HepG2 (cell line): Measurements from ENCODE around the gene ALDH3B1. TPM values are rescaled to one million over a fixed set of nuclear protein-coding genes. Genes with fewer than 3 reads are reported as not detected.
A peak's percentile ranks its signal among the peaks of the same experiment; 100 is the strongest.

Source experiments
- ATM ChIP-seq: fragments of 450-650 bp; IDR thresholded peaks from 2 replicates; pipeline ENCODE4 v1.7.1; 2017; ENCODE audit warnings: mild to moderate bottlenecking, borderline replicate concordance
- FIP1L1 ChIP-seq: fragments of 200-400 bp; formaldehyde crosslinking; IDR thresholded peaks from 2 replicates; pipeline ENCODE4 v1.6.1; 2018; ENCODE audit warnings: low read depth, mild to moderate bottlenecking, low read length, moderate library complexity, borderline replicate concordance; ENCODE audit not compliant: insufficient read depth
- HOXA5 ChIP-seq: sonication (generic); formaldehyde crosslinking; IDR thresholded peaks from 2 replicates; pipeline ENCODE4 v1.4.0; 2020; ENCODE audit warnings: missing genetic modification reagents
- KDM2A ChIP-seq: sonication (generic); formaldehyde crosslinking; IDR thresholded peaks from 2 replicates; pipeline ENCODE4 v1.4.0; 2020; ENCODE audit warnings: low read depth, missing genetic modification reagents, borderline replicate concordance
- MAZ ChIP-seq, 2 experiments: sonication (generic) in 1 of 2; formaldehyde crosslinking in 1 of 2; IDR thresholded peaks; 2 replicates each; pipeline versions ENCODE4 v1.5.0 to v1.6.1; 2012 to 2020; ENCODE audit warnings: low read depth in 2 of 2, mild to moderate bottlenecking in 2 of 2, borderline replicate concordance in 1 of 2, improper control_type of control experiment in 1 of 2, low read length in 1 of 2, missing genetic modification reagents in 1 of 2, moderate library complexity in 1 of 2
- NFYB ChIP-seq: sonication (generic); formaldehyde crosslinking; IDR thresholded peaks from 2 replicates; pipeline ENCODE4 v1.4.0; 2020; ENCODE audit warnings: missing genetic modification reagents
- SAP130 ChIP-seq: IDR thresholded peaks from 2 replicates; pipeline ENCODE4 v1.6.1; 2016; ENCODE audit warnings: low read depth
- ZFP36L1 ChIP-seq: sonication (generic); formaldehyde crosslinking; IDR thresholded peaks from 2 replicates; pipeline ENCODE4 v1.8.0; 2022; ENCODE audit warnings: mild to moderate bottlenecking, missing genetic modification reagents, moderate library complexity
- ZMYM4 ChIP-seq: sonication (generic); formaldehyde crosslinking; IDR thresholded peaks from 2 replicates; pipeline ENCODE4 v1.8.1; 2023; ENCODE audit warnings: mild to moderate bottlenecking, missing genetic modification reagents
- ZNF24 ChIP-seq: fragments of 450-650 bp; IDR thresholded peaks from 2 replicates; pipeline ENCODE4 v1.6.1; 2017; ENCODE audit warnings: antibody characterized with exemption, mild to moderate bottlenecking
- ZNF350 ChIP-seq: sonication (generic); formaldehyde crosslinking; IDR thresholded peaks from 2 replicates; pipeline ENCODE4 v1.4.0; 2020; ENCODE audit warnings: mild to moderate bottlenecking, low read depth, missing genetic modification reagents, borderline replicate concordance
- ZNF720 ChIP-seq: sonication (generic); formaldehyde crosslinking; IDR thresholded peaks from 2 replicates; pipeline ENCODE4 v1.4.0; 2020; ENCODE audit warnings: missing genetic modification reagents
- ZSCAN30 ChIP-seq: sonication (generic); formaldehyde crosslinking; IDR thresholded peaks from 2 replicates; pipeline ENCODE4 v1.5.0; 2020; ENCODE audit warnings: mild to moderate bottlenecking, missing genetic modification reagents
- polyA plus RNA-seq, 8 experiments: library from polyadenylated mRNA; depleted of rRNA in 3 of 8; stranded (reverse) in 7 of 8; unstranded in 1 of 8; fragments of >200 nt; fragmentation: Illumina TruSeq in 4 of 8; extraction: Trizol in 4 of 8; gene quantifications; 2 replicates each; pipeline versions ENCODE4 v1.2.1 to v1.2.3, GENCODE V29; 2011 to 2016; ENCODE audit warnings: low read depth in 4 of 8, missing spikeins in 1 of 8, mixed read lengths in 1 of 8; ENCODE audit not compliant: insufficient read depth in 1 of 8
- total RNA-seq, 5 experiments: library from RNA; depleted of rRNA; stranded (reverse); fragments of >200 nt; fragmentation: Illumina TruSeq; extraction: Trizol; gene quantifications; 2 replicates each; pipeline ENCODE4 v1.2.3, GENCODE V29; 2016; ENCODE audit warnings: low read depth in 1 of 5
- TF ChIP-seq, protein P1 (sequence below): sonication (generic); formaldehyde crosslinking; IDR thresholded peaks from 2 replicates; pipeline ENCODE4 v1.4.0; 2020; ENCODE audit warnings: low read depth, mild to moderate bottlenecking, missing genetic modification reagents
- TF ChIP-seq, protein P2 (sequence below): sonication (generic); formaldehyde crosslinking; IDR thresholded peaks from 2 replicates; pipeline ENCODE4 v1.8.0; 2022; ENCODE audit warnings: mild to moderate bottlenecking, missing genetic modification reagents, borderline replicate concordance
- TF ChIP-seq, protein P3 (sequence below): sonication (generic); formaldehyde crosslinking; IDR thresholded peaks from 2 replicates; pipeline ENCODE4 v1.5.1; 2020; ENCODE audit warnings: missing genetic modification reagents, mild to moderate bottlenecking, borderline replicate concordance
- TF ChIP-seq, protein P4 (sequence below): sonication (generic); formaldehyde crosslinking; IDR thresholded peaks from 2 replicates; pipeline ENCODE4 v1.4.0; 2020; ENCODE audit warnings: missing genetic modification reagents
- TF ChIP-seq, protein P5 (sequence below): IDR thresholded peaks from 2 replicates; pipeline ENCODE4 v1.6.1; 2012; ENCODE audit warnings: low read length, improper control_type of control experiment

Gene ALDH3B1
- total and polyA plus RNA-seq, 2 of the 13 experiments (the other 11 are each of a cell fraction or from before 2014, with no cell fraction given) = 4.0 to 6.7 TPM

DNA sequence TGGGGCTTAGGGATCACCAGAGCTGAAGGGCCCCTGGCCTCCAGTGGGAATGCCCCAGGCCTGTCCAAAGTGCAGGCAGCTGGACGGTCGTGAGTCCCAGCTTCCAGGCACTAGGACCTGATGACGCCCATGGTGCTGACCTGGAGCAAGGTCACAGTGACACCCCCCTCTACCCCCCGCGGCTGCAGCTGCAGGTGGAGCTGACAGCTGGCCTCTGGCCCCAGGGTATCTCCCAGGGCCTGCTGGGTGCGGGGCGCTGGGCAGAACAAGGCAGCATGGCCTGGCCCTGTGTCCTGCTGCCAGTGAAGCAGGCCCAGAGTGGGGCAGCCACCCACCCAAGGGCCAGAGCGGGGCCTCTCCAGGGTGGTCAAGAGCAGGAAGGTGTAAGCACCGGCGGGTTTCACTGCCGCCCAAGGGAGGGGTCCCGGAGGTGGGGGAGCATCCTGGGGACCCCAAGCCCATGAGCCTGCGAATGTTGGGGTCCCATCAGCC is 28.1 kb downstream of the ALDH3B1 start (continued):
- TF ChIP-seq, protein P1, sequence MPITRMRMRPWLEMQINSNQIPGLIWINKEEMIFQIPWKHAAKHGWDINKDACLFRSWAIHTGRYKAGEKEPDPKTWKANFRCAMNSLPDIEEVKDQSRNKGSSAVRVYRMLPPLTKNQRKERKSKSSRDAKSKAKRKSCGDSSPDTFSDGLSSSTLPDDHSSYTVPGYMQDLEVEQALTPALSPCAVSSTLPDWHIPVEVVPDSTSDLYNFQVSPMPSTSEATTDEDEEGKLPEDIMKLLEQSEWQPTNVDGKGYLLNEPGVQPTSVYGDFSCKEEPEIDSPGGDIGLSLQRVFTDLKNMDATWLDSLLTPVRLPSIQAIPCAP (CRISPR knock-in tag) = no peak
- TF ChIP-seq MAZ (IDR thresholded peaks at IDR 0.05; ENCODE audit: borderline replicate concordance, low read depth, low read length) = peak; percentile 86
- peak; percentile 57; the same call in 1 of the 2 replicates for TF ChIP-seq MAZ (CRISPR knock-in tag; IDR thresholded peaks at IDR 0.05; ENCODE audit: low read depth)
- TF ChIP-seq, protein P2, sequence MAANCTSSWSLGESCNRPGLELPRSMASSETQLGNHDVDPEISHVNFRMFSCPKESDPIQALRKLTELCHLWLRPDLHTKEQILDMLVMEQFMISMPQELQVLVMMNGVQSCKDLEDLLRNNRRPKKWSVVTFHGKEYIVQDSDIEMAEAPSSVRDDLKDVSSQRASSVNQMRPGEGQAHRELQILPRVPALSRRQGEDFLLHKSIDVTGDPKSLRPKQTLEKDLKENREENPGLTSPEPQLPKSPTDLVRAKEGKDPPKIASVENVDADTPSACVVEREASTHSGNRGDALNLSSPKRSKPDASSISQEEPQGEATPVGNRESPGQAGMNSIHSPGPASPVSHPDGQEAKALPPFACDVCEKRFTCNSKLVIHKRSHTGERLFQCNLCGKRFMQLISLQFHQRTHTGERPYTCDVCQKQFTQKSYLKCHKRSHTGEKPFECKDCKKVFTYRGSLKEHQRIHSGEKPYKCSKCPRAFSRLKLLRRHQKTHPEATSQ (CRISPR knock-in tag) = no peak
- no peak for TF ChIP-seq ZNF24
- no peak for TF ChIP-seq ZNF720 (CRISPR knock-in tag)
- peak; percentile 95; the same call in 1 of the 2 replicates for TF ChIP-seq ZNF350 (CRISPR knock-in tag)
- TF ChIP-seq, protein P3, sequence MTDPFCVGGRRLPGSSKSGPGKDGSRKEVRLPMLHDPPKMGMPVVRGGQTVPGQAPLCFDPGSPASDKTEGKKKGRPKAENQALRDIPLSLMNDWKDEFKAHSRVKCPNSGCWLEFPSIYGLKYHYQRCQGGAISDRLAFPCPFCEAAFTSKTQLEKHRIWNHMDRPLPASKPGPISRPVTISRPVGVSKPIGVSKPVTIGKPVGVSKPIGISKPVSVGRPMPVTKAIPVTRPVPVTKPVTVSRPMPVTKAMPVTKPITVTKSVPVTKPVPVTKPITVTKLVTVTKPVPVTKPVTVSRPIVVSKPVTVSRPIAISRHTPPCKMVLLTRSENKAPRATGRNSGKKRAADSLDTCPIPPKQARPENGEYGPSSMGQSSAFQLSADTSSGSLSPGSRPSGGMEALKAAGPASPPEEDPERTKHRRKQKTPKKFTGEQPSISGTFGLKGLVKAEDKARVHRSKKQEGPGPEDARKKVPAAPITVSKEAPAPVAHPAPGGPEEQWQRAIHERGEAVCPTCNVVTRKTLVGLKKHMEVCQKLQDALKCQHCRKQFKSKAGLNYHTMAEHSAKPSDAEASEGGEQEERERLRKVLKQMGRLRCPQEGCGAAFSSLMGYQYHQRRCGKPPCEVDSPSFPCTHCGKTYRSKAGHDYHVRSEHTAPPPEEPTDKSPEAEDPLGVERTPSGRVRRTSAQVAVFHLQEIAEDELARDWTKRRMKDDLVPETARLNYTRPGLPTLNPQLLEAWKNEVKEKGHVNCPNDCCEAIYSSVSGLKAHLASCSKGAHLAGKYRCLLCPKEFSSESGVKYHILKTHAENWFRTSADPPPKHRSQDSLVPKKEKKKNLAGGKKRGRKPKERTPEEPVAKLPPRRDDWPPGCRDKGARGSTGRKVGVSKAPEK (CRISPR knock-in tag) = no peak
- TF ChIP-seq ZMYM4 (CRISPR knock-in tag) = peak; percentile 91
- peak; percentile 83; the same call in 1 of the 2 replicates for TF ChIP-seq ZFP36L1
- TF ChIP-seq ZSCAN30 = no peak
- no peak for TF ChIP-seq ATM
- TF ChIP-seq, protein P4, sequence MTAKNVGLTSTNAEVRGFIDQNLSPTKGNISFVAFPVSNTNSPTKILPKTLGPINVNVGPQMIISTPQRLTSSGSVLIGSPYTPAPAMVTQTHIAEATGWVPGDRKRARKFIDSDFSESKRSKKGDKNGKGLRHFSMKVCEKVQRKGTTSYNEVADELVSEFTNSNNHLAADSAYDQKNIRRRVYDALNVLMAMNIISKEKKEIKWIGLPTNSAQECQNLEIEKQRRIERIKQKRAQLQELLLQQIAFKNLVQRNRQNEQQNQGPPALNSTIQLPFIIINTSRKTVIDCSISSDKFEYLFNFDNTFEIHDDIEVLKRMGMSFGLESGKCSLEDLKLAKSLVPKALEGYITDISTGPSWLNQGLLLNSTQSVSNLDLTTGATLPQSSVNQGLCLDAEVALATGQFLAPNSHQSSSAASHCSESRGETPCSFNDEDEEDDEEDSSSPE = no peak; the same call in 1 of the 2 replicates
- peak; percentile 83; the same call in 1 of the 2 replicates for TF ChIP-seq KDM2A (CRISPR knock-in tag)
- peak; percentile 98 for TF ChIP-seq SAP130
- TF ChIP-seq, protein P5, sequence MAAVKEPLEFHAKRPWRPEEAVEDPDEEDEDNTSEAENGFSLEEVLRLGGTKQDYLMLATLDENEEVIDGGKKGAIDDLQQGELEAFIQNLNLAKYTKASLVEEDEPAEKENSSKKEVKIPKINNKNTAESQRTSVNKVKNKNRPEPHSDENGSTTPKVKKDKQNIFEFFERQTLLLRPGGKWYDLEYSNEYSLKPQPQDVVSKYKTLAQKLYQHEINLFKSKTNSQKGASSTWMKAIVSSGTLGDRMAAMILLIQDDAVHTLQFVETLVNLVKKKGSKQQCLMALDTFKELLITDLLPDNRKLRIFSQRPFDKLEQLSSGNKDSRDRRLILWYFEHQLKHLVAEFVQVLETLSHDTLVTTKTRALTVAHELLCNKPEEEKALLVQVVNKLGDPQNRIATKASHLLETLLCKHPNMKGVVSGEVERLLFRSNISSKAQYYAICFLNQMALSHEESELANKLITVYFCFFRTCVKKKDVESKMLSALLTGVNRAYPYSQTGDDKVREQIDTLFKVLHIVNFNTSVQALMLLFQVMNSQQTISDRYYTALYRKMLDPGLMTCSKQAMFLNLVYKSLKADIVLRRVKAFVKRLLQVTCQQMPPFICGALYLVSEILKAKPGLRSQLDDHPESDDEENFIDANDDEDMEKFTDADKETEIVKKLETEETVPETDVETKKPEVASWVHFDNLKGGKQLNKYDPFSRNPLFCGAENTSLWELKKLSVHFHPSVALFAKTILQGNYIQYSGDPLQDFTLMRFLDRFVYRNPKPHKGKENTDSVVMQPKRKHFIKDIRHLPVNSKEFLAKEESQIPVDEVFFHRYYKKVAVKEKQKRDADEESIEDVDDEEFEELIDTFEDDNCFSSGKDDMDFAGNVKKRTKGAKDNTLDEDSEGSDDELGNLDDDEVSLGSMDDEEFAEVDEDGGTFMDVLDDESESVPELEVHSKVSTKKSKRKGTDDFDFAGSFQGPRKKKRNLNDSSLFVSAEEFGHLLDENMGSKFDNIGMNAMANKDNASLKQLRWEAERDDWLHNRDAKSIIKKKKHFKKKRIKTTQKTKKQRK = no peak
- TF ChIP-seq HOXA5 (CRISPR knock-in tag) = peak; percentile 72; the same call in 1 of the 2 replicates
- no peak for TF ChIP-seq FIP1L1
- TF ChIP-seq NFYB = no peak; the same call in 1 of the 2 replicates
